HG02852 (cell line): Measurements from ENCODE around the gene CCDC27.
A peak's percentile ranks its signal among the peaks of the same experiment; 100 is the strongest.

ENCODE experiments used
- ATAC-seq: cut with Tn5 transposase; IDR thresholded peaks from one replicate; pipeline ENCODE4 v1.9.1; 2021; ENCODE audit warnings: mild to moderate bottlenecking, moderate library complexity; ENCODE audit not compliant: unreplicated experiment

CCDC27 gene

GRCh38 chr1:3750741-3751140 is 1.5 kb upstream of the CCDC27 start:
- ATAC-seq: no peak

GRCh38 chr1:3753656-3754454 is 1.6 kb downstream of the CCDC27 start:
- no peak for ATAC-seq

- no peak for ATAC-seq
These were observed 4.1 kb downstream of the CCDC27 start for GRCh38 chr1:3756394-3756793.

GRCh38 chr1:3759164-3759563 is 6.9 kb downstream of the CCDC27 start:
- ATAC-seq: no peak

- ATAC-seq: no peak
These were observed 7.5 kb downstream of the CCDC27 start for GRCh38 chr1:3759796-3760195.

GRCh38 chr1:3761296-3762010 is 9.2 kb downstream of the CCDC27 start:
- no peak for ATAC-seq

- no peak for ATAC-seq
These were observed 10.1 kb downstream of the CCDC27 start for GRCh38 chr1:3762151-3762872.

GRCh38 chr1:3762873-3763228 is 10.6 kb downstream of the CCDC27 start:
- ATAC-seq: no peak

GRCh38 chr1:3763351-3764125 is 11.3 kb downstream of the CCDC27 start:
- no peak for ATAC-seq

GRCh38 chr1:3767328-3767925 is 15.2 kb downstream of the CCDC27 start:
- ATAC-seq: no peak

GRCh38 chr1:3768811-3769390 is 16.7 kb downstream of the CCDC27 start:
- ATAC-seq: no peak

GRCh38 chr1:3770047-3770765 is 18.0 kb downstream of the CCDC27 start:
- ATAC-seq: no peak

- no peak for ATAC-seq
These were observed 19.1 kb downstream of the CCDC27 start for GRCh38 chr1:3771108-3772026.

GRCh38 chr1:3772027-3772714 is 19.9 kb downstream of the CCDC27 start:
- peak; percentile 50 for ATAC-seq

- ATAC-seq: peak; percentile 4
These were observed 20.7 kb downstream of the CCDC27 start, which contains the start of gene SMIM1 for GRCh38 chr1:3772715-3773571. Gene SMIM1 (plus strand): TSS chr1:3772749. CDS start chr1:3775374, 2,625 bp downstream.

GRCh38 chr1:3773572-3774275 is 21.5 kb downstream of the CCDC27 start:
- ATAC-seq: no peak
